Astrocyte (in vitro differentiated cells and primary cell): ENCODE measurements around the gene C19orf38. TPM values are rescaled to one million over a fixed set of nuclear protein-coding genes. Genes with fewer than 3 reads are reported as not detected.

Source experiments
- DNase-seq: peaks from one replicate; pipeline ENCODE4 v3.0.0-alpha.2; 2010; ENCODE audit warnings: low read depth
- FAIRE-seq: peaks from 2 replicates; lab custom pipeline; 2011; peaks lifted over from hg19 to GRCh38; lab: Jason Lieb, UNC
- H2AFZ ChIP-seq: 2 replicates; pipeline ENCODE4 v1.6.0; 2012; ENCODE audit warnings: low read depth, low read length, inconsistent platforms
- H3K27ac ChIP-seq: 2 replicates; pipeline ENCODE4 v1.5.1; 2011; ENCODE audit warnings: low read depth, low read length, inconsistent platforms
- H3K27me3 ChIP-seq: 2 replicates; pipeline ENCODE4 v1.6.0; 2011; ENCODE audit warnings: low read length, inconsistent platforms; ENCODE audit not compliant: insufficient read depth
- H3K36me3 ChIP-seq: 2 replicates; pipeline ENCODE4 v1.5.1; 2011; ENCODE audit warnings: low read length, inconsistent platforms; ENCODE audit not compliant: insufficient read depth
- H3K4me1 ChIP-seq: 2 replicates; pipeline ENCODE4 v1.5.1; 2011; ENCODE audit warnings: low read length, inconsistent platforms; ENCODE audit not compliant: insufficient read depth
- H3K4me2 ChIP-seq: 2 replicates; pipeline ENCODE4 v1.6.0; 2012; ENCODE audit warnings: low read length, inconsistent platforms
- H3K4me3 ChIP-seq: 2 replicates; pipeline ENCODE4 v1.5.1; 2011; ENCODE audit warnings: low read depth, mild to moderate bottlenecking, low read length, inconsistent platforms; ENCODE audit not compliant: insufficient read depth
- H3K79me2 ChIP-seq: 2 replicates; pipeline ENCODE4 v1.6.0; 2012; ENCODE audit warnings: mild to moderate bottlenecking, low read length, inconsistent platforms; ENCODE audit not compliant: insufficient read depth
- H3K9ac ChIP-seq: 2 replicates; pipeline ENCODE4 v1.6.0; 2012; ENCODE audit warnings: mild to moderate bottlenecking, low read length, inconsistent platforms
- H3K9me3 ChIP-seq: 2 replicates; pipeline ENCODE4 v1.5.1; 2012; ENCODE audit warnings: low read depth, mild to moderate bottlenecking, low read length, inconsistent platforms; ENCODE audit not compliant: insufficient read depth
- H4K20me1 ChIP-seq: 2 replicates; pipeline ENCODE4 v1.6.0; 2012; ENCODE audit warnings: low read length, inconsistent platforms; ENCODE audit not compliant: insufficient read depth
- H3K27ac Mint-ChIP-seq: one replicate; pipeline ENCODE4 v1.8.0; 2021; ENCODE audit warnings: mild to moderate bottlenecking, mixed read lengths; ENCODE audit not compliant: unreplicated experiment
- H3K27me3 Mint-ChIP-seq: one replicate; pipeline ENCODE4 v1.8.0; 2021; ENCODE audit warnings: low read depth, mixed read lengths; ENCODE audit not compliant: unreplicated experiment
- H3K36me3 Mint-ChIP-seq: one replicate; pipeline ENCODE4 v1.8.0; 2021; ENCODE audit warnings: low read depth, mixed read lengths; ENCODE audit not compliant: unreplicated experiment
- H3K4me1 Mint-ChIP-seq: one replicate; pipeline ENCODE4 v1.8.0; 2021; ENCODE audit warnings: low read depth, mixed read lengths; ENCODE audit not compliant: unreplicated experiment
- H3K4me3 Mint-ChIP-seq: one replicate; pipeline ENCODE4 v1.8.0; 2021; ENCODE audit warnings: mild to moderate bottlenecking, moderate library complexity, mixed read lengths; ENCODE audit not compliant: unreplicated experiment
- H3K9me3 Mint-ChIP-seq: one replicate; pipeline ENCODE4 v1.8.0; 2021; ENCODE audit warnings: mild to moderate bottlenecking, mixed read lengths; ENCODE audit not compliant: unreplicated experiment
- EZH2 ChIP-seq: IDR thresholded peaks from 2 replicates; pipeline ENCODE4 v1.6.1; 2012; ENCODE audit warnings: mild to moderate bottlenecking, low read length, inconsistent platforms; ENCODE audit not compliant: insufficient read depth
- total RNA-seq: library from RNA; stranded (reverse); gene quantifications from 2 replicates; pipeline ENCODE4 v1.2.1, GENCODE V29; 2021
- TF ChIP-seq, protein P1 (sequence below): IDR thresholded peaks from 2 replicates; pipeline ENCODE4 v1.5.1; 2011; ENCODE audit warnings: low read depth, mild to moderate bottlenecking, inconsistent platforms, low read length, moderate library complexity; ENCODE audit not compliant: insufficient read depth

C19orf38 gene
- total RNA-seq, 1 donor from 2014 or later: 0.23 TPM

DNA sequence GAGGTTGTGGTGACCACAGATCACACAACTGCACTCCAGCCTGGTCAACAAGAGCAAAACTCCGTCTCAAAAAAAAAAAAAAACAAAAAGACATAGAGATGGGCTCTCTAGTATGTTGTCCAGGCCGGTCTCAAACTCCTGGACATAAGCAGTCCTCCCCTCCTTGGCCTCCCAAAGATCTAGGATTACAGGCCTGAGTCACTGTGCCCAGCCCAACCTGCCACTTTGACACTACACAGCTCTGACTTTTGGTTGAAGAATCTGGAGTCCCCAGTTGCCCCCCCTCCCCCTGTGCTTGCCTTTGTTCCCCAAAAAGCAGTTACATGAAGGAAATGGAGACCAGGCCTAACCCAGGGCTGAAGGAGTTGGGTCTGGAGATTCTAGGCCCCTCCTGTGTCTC is 36.1 kb downstream of the C19orf38 start:
- no peak for TF ChIP-seq EZH2
- TF ChIP-seq, protein P1, sequence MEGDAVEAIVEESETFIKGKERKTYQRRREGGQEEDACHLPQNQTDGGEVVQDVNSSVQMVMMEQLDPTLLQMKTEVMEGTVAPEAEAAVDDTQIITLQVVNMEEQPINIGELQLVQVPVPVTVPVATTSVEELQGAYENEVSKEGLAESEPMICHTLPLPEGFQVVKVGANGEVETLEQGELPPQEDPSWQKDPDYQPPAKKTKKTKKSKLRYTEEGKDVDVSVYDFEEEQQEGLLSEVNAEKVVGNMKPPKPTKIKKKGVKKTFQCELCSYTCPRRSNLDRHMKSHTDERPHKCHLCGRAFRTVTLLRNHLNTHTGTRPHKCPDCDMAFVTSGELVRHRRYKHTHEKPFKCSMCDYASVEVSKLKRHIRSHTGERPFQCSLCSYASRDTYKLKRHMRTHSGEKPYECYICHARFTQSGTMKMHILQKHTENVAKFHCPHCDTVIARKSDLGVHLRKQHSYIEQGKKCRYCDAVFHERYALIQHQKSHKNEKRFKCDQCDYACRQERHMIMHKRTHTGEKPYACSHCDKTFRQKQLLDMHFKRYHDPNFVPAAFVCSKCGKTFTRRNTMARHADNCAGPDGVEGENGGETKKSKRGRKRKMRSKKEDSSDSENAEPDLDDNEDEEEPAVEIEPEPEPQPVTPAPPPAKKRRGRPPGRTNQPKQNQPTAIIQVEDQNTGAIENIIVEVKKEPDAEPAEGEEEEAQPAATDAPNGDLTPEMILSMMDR: no peak
- H3K27ac ChIP-seq: no peak overlapping the region

GRCh38 chr19:10885201-10886169 is 37.3 kb downstream of the C19orf38 start:
- Histone ChIP-seq H3K79me2 (peaks cover 75% of the 10 kb centered on the region), H3K4me2 (peak overlapping the region; percentile 48)
- no peak for FAIRE-seq

More for the DNA sequence above, 36.1 kb downstream of the C19orf38 start:
- Mint-ChIP-seq H3K27me3 (no peaks in the 10 kb centered on the region), H3K27ac (no peak overlapping the region), H3K36me3 (peaks cover 2% of the 10 kb centered on the region), H3K4me1 (peaks cover 38% of the 10 kb centered on the region), H3K9me3 (no peaks in the 10 kb centered on the region), H3K4me3 (no peak overlapping the region)
- Histone ChIP-seq H4K20me1 (peaks cover 89% of the 10 kb centered on the region), H3K79me2 (peaks cover 87% of the 10 kb centered on the region), H3K36me3 (no peaks in the 10 kb centered on the region), H2AFZ (no peak overlapping the region), H3K4me2 (no peak overlapping the region), H3K4me1 (peaks cover 12% of the 10 kb centered on the region), H3K9ac (no peak overlapping the region), H3K27me3 (no peaks in the 10 kb centered on the region), H3K9me3 (no peaks in the 10 kb centered on the region), H3K4me3 (no peak overlapping the region)
- DNase-seq (peak; percentile 43), FAIRE-seq (no peak)

More at GRCh38 chr19:10885201-10886169, 37.3 kb downstream of the C19orf38 start:
- no peaks in the 10 kb centered on the region for H3K9me3 ChIP-seq
- no peak overlapping the region for H3K4me3 ChIP-seq
- peaks cover 12% of the 10 kb centered on the region for H3K4me1 ChIP-seq
- TF ChIP-seq, protein P1: no peak
- no peak for TF ChIP-seq EZH2
- H3K36me3 ChIP-seq: no peaks in the 10 kb centered on the region
- peaks cover 35% of the 10 kb centered on the region for H3K4me1 Mint-ChIP-seq
- no peak overlapping the region for H2AFZ ChIP-seq
- no peak overlapping the region for H3K27ac Mint-ChIP-seq
- no peak overlapping the region for H3K9ac ChIP-seq
- DNase-seq: no peak
- peaks cover 2% of the 10 kb centered on the region for H3K36me3 Mint-ChIP-seq
- H3K27me3 Mint-ChIP-seq: no peaks in the 10 kb centered on the region
- no peak overlapping the region for H3K27ac ChIP-seq
- no peaks in the 10 kb centered on the region for H3K9me3 Mint-ChIP-seq
- no peaks in the 10 kb centered on the region for H3K27me3 ChIP-seq
- peaks cover 82% of the 10 kb centered on the region for H4K20me1 ChIP-seq
- no peak overlapping the region for H3K4me3 Mint-ChIP-seq
